ENCODE measurements around the gene CCDC83.
"Not testable (repeated sequence)": the region's sequence is repeated elsewhere in the genome, so short reads cannot be mapped to it uniquely, and the experiment has no call there.

Gene CCDC83

GRCh38 chr11:85889676-85890579 is 34.7 kb downstream of the CCDC83 start:
- no peak for DNase-seq

GRCh38 chr11:85893395-85893794 is 38.2 kb downstream of the CCDC83 start:
- no peak for DNase-seq

- no peak for DNase-seq
Observed at GRCh38 chr11:85896876-85897275, 41.7 kb downstream of the CCDC83 start.

GRCh38 chr11:85898456-85898855 is 43.3 kb downstream of the CCDC83 start:
- no peak for DNase-seq

- no peak for DNase-seq
Observed at GRCh38 chr11:85902353-85902752, 47.2 kb downstream of the CCDC83 start.

- no peak for DNase-seq
Observed at GRCh38 chr11:85903406-85903805, 48.2 kb downstream of the CCDC83 start.

GRCh38 chr11:85903811-85904210 is 48.6 kb downstream of the CCDC83 start:
- DNase-seq = no peak

- no peak for DNase-seq
Observed at GRCh38 chr11:85912414-85912813, 57.2 kb downstream of the CCDC83 start.

- no peak for DNase-seq
Observed at GRCh38 chr11:85913513-85913912, 58.3 kb downstream of the CCDC83 start.

GRCh38 chr11:85914425-85914824 is 59.2 kb downstream of the CCDC83 start:
- DNase-seq = no peak

GRCh38 chr11:85918910-85919794 is 64.0 kb downstream of the CCDC83 start:
- no peak for DNase-seq

- peak; percentile 64 for DNase-seq
Observed at GRCh38 chr11:85922367-85922766, 67.2 kb downstream of the CCDC83 start.

- no peak for DNase-seq
Observed at GRCh38 chr11:85923455-85923854, 68.3 kb downstream of the CCDC83 start.

- DNase-seq = not testable (repeated sequence)
Observed at GRCh38 chr11:85926653-85927214, 71.6 kb downstream of the CCDC83 start.

GRCh38 chr11:85930879-85931366 is 75.7 kb downstream of the CCDC83 start:
- no peak for DNase-seq

GRCh38 chr11:85934596-85935169 is 79.5 kb downstream of the CCDC83 start:
- no peak for DNase-seq

- no peak for DNase-seq
Observed at GRCh38 chr11:85935751-85936150, 80.6 kb downstream of the CCDC83 start.

- DNase-seq = no peak
Observed at GRCh38 chr11:85937835-85938234, 82.7 kb downstream of the CCDC83 start.

- DNase-seq = peak; percentile 84
Observed at GRCh38 chr11:85939099-85940015, 84.2 kb downstream of the CCDC83 start.

- peak; percentile 70 for DNase-seq
Observed at GRCh38 chr11:85941380-85941973, 86.3 kb downstream of the CCDC83 start.

GRCh38 chr11:85945296-85945695 is 90.1 kb downstream of the CCDC83 start:
- no peak for DNase-seq

Measured in activated CD4-positive, alpha-beta T cell treated with anti-CD3 and anti-CD28 coated beads, Interleukin-10, Interleukin-2, amounts not matched to agents 100 ng/mL and 50 ng/mL, durations not matched to agents 16 hours and 8 hours (primary cell).